ENCODE measurements around the gene IDI2. TPM values are rescaled to one million over a fixed set of nuclear protein-coding genes. Genes with fewer than 3 reads are reported as not detected.
"Not testable (repeated sequence)": the region's sequence is repeated elsewhere in the genome, so short reads cannot be mapped to it uniquely, and the experiment has no call there.

IDI2 gene
- total RNA-seq, 1 donor from 2014 or later, result not detected

- ATAC-seq, result no peak
Observed at GRCh38 chr10:1045415-1045814, 19.8 kb upstream of the IDI2 start.

DNA sequence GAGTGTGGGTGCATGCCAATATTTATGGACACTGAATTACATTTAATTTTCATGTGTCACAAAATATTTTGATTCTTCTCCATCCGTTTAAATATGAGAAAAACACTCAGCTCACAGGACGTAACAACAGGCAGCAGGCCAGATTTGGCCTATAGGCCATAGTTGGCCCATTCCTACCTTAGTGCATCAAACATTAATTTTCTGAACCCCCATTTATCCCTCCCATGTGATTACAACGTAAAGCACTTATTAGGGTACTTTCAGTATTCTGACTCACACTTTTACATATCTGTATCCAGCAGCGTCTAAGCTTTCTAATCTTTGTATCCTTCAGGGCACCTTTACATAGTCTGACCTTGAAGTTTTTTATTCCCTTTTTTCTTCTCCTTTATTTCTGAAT is 19.3 kb upstream of the IDI2 start:
- no peak for ATAC-seq

GRCh38 chr10:1044146-1044545 is 18.5 kb upstream of the IDI2 start:
- no peak for ATAC-seq

GRCh38 chr10:1043532-1043995 is 17.9 kb upstream of the IDI2 start:
- peak; percentile 41 for ATAC-seq

- no peak for ATAC-seq
Observed at GRCh38 chr10:1041514-1041913, 15.9 kb upstream of the IDI2 start.

DNA sequence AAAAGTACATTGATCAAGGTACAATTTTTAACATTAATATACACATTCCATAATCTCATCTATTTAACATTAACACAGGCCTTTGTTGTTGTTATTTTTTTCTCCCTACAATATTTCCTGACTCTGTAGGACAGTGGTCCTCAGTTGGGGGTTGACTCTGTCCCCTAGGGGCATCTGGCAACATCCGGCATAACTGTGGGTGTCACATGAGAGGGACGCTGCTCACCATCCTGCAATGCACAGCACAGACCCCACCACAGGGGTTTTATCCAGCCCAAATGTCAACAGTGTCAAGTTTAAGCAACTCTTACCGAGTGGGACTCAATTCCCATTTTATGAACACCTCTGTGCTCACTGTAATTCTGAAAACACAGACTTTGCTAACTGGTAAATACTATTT is 14.5 kb upstream of the IDI2 start:
- no peak for ATAC-seq

- not testable (repeated sequence) for ATAC-seq
Observed at GRCh38 chr10:1038769-1039168, 13.1 kb upstream of the IDI2 start.

DNA sequence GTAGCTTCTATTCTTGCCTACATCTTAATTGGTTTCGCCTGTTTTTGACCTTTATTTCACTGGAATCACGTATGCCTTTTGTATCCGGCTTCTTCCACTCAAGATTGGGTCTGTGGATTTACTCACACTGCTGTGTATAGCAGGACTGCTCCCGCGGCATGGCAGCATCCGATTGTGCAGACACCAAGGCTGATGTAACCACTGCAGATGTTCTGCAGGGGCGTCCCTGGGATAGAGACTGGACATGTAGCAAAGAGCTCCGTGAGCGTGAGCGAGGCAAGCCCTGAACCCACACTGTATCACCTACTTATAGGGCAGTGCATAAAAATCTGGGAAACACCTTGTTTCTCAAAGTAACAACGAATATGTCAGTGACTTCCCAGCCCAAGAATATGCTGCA is 11.4 kb upstream of the IDI2 start:
- no peak for ATAC-seq

DNA sequence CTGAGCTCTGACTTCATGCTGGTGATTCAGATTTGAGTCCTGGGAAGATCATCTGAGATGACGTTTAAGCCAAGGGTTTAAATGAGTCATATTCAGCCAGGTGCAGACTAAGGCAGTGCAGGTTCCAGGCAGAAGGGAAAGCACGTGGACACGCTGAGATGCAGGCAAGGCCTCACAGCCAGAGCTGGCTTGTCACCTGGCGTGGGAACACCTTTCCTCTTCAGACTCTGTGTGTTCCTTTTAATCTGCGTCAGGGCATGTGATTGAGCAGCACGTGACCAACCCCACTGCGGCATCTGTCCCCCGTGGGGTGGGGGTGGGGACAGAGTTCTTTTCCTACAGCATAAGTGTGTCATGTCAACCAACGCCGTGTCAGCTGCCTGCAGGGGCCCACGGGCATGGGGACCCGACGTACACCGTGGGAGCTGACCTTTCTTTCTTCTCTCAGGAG is 10.7 kb upstream of the IDI2 start:
- ATAC-seq, result peak; percentile 99

GRCh38 chr10:1035201-1035600 is 9.5 kb upstream of the IDI2 start:
- no peak for ATAC-seq

DNA sequence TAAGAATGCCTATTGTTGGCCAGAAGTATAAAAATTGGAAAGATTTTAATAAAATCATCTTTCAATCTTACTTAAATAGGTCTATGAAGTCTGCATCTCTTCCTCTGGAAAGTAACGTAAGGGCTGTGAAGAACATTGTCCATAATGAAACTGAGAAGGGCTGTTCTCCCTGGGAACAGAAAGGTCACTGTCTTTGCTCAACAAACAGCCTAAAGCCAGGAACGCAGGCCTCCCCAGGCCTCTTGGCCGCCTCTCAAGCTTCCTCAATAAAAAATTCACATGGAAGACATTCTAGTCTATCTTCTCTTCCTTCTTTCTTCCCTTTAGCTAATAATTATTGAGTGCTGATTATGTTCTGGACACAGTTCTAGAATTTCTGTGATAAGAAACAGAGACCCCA is 9.1 kb upstream of the IDI2 start:
- ATAC-seq, result no peak

- no peak for ATAC-seq
Observed at GRCh38 chr10:1033601-1034000, 7.9 kb upstream of the IDI2 start.

- ATAC-seq, result no peak
Observed at GRCh38 chr10:1029838-1030237, 4.2 kb upstream of the IDI2 start.

GRCh38 chr10:1026578-1026977 is 919 bp upstream of the IDI2 start:
- ATAC-seq, result no peak

DNA sequence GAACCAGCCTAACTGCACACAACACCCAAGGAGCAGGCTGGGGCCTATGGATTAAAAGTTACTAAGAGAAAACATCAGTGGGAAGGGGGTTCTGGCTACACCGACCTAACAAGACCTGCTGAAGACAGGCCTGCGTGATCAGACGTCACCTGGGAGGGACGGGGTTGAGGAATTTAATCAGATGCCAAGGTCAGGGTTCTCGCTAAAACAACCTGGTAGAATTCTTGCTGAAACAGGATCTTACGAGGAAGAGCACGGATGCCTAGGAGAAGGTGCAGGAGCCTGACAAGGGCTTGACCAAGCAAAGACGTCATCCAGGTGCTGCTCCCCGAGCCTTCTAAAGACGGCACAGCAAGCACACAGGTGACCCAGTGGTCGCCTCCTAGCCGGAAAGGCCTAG is 1.6 kb downstream of the IDI2 start:
- peak; percentile 10 for ATAC-seq

DNA sequence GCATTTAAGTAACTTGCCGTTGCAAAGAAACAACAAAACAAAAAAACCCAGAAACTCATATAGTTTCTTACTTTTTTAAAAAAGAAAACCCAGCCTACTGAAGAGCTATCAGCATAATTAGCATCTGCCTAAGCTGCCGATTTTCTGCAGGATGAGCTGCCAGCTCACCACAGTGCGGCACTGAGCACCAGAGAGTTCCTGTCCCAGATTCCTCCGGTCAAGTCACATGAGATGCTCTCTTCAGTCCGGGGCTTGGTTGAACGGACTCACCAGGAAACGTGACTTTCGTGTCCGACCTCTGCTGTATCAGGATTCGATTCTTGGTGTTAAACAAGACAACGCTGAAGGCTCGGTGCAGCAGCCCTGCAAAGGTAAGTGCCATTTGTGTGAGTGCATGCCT is 3.2 kb downstream of the IDI2 start:
- ATAC-seq, result no peak

GRCh38 chr10:1020958-1021357 is 4.7 kb downstream of the IDI2 start:
- peak; percentile 29 for ATAC-seq

DNA sequence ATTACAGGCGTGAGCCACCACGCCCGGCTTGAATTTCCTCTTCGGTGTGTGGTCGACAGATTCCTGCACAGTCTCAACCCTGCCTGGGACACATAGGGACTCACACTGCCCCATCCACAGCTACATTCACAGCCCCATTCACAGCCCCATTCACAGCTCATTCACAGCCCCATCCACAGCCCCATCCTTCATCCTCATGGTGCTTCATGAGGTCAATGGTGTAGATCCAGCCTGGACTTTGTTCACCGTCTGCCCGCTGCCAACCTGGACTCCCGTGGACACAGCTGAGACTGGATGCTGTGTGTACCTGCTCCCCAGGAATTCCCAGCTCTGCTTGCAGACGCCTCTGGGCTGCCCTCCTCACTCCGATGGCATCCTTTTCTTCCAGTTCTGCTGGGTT is 5.2 kb downstream of the IDI2 start:
- peak; percentile 40 for ATAC-seq

GRCh38 chr10:1019362-1019761 is 6.3 kb downstream of the IDI2 start:
- no peak for ATAC-seq

DNA sequence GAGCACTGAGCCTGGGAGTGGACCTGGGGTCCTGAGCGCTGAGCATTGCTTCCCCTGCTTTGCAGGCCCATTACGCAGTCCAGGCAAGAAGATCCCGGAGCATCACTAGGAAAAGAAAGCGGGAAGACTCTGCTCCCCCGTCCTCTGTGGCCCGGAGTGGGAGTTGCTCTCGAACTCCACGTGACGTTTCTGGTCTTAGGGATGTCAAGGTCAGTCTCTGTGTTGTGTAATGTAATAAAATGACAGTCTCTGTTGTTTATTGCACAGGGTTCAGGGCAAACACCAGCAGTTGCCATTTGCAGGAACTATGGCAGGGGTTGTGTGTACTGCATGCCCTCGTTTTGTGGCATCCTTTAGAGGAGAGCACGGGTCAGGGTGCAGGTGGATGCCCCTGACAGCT is 10.0 kb downstream of the IDI2 start:
- ATAC-seq, result no peak

- ATAC-seq, result no peak
Observed at GRCh38 chr10:1011696-1012095, 14.0 kb downstream of the IDI2 start.

- peak; percentile 48 for ATAC-seq
Observed at GRCh38 chr10:1010703-1011102, 15.0 kb downstream of the IDI2 start.

GRCh38 chr10:1009947-1010346 is 15.7 kb downstream of the IDI2 start:
- not testable (repeated sequence) for ATAC-seq

DNA sequence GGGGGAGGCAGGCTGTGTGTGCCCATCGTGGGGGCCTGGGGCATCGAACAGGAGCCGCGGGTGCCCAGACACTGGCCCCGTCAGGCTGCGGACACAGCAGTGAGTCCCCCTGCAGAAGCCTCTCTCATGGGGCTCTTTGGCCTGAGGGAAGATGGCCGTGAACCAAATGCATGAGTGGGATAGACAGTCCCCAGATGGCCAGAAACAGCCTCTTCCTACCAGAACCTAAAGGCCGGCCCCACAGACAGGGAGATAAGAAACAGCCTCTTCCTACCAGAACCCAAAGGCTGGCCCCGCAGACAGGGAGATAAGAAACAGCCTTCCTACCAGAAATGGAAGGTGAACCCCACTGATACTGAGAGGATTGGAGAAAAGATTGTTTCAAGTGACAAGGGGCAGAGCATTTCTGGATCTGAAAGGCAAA is 16.6 kb downstream of the IDI2 start:
- no peak for ATAC-seq

DNA sequence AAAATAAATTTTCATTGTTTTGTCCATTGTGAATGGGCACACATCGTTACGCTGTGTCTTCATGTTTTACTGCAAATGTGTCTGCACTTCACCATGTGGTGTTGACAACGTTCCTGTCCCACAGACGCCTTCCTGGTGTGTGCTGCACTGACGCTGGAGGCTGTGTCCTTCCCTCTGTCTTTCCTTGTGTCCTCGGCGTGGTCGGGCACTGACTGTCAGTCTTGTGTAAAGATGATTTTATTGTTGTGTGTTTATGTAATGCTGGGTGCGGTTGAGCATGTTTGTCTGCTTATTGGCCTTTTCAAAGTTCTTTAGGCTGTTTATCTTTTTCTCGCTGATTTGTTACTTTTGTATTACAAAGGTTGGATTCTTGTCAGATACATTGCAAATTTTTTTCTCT is 18.1 kb downstream of the IDI2 start:
- no peak for ATAC-seq

GRCh38 chr10:1006573-1006972 is 19.1 kb downstream of the IDI2 start:
- ATAC-seq, result no peak
